HG03469 (cell line): ENCODE results near the gene MXD1.

ENCODE experiments used
- ATAC-seq: cut with Tn5 transposase; IDR thresholded peaks from one replicate; pipeline ENCODE4 v1.9.1; 2021; ENCODE audit warnings: mild to moderate bottlenecking, moderate library complexity, moderate number of reproducible peaks; ENCODE audit not compliant: unreplicated experiment

MXD1 gene

GRCh38 chr2:69975853-69976462, 61.0 kb downstream of the MXD1 start:
- no peak for ATAC-seq

GRCh38 chr2:69977186-69977585, 62.3 kb downstream of the MXD1 start:
- ATAC-seq = no peak

- ATAC-seq = no peak
Observed at GRCh38 chr2:69977906-69978482, 63.1 kb downstream of the MXD1 start.

- no peak for ATAC-seq
Observed at GRCh38 chr2:69979902-69980807, 65.2 kb downstream of the MXD1 start.

GRCh38 chr2:69983392-69983966, 68.6 kb downstream of the MXD1 start:
- no peak for ATAC-seq

- no peak for ATAC-seq
Observed at GRCh38 chr2:69985216-69985615, 70.3 kb downstream of the MXD1 start.

GRCh38 chr2:69985688-69986087, 70.8 kb downstream of the MXD1 start:
- no peak for ATAC-seq

GRCh38 chr2:69986691-69987090, 71.8 kb downstream of the MXD1 start:
- ATAC-seq = no peak

- no peak for ATAC-seq
Observed at GRCh38 chr2:69988086-69988635, 73.3 kb downstream of the MXD1 start.

- ATAC-seq = no peak
Observed at GRCh38 chr2:69989009-69989408, 74.1 kb downstream of the MXD1 start.

GRCh38 chr2:69989441-69990105, 74.7 kb downstream of the MXD1 start:
- ATAC-seq = no peak
